Pancreas (tissue), 10 donors: ENCODE measurements around the gene C4orf51. TPM values are rescaled to one million over a fixed set of nuclear protein-coding genes. Genes with fewer than 3 reads are reported as not detected.

ENCODE experiments used
- ATAC-seq, 4 donors: fragments of 200-7000 bp; cut with Tn5 transposase; one replicate each; pipeline versions ENCODE4 v1.8.0 to v1.9.1; 2020; ENCODE audit warnings: mild to moderate bottlenecking in 4 of 4, moderate library complexity in 4 of 4
- DNase-seq, 6 donors: peaks; one replicate each; pipeline ENCODE4 v3.0.0-alpha.2; 2020
- FAIRE-seq: peaks from 2 replicates; lab custom pipeline; 2012; peaks lifted over from hg19 to GRCh38; lab: Jason Lieb, UNC
- H3K27ac ChIP-seq, 4 donors: fragments of 200-600 bp; sonication (generic); 1 replicate in 3 of 4; 2 replicates in 1 of 4; pipeline versions ENCODE4 v1.5.0 to v1.8.0; 2020
- H3K27me3 ChIP-seq, 4 donors: fragments of 200-600 bp; one replicate each; pipeline ENCODE4 v1.8.0; 2021
- H3K36me3 ChIP-seq, 3 donors: fragments of 200-600 bp; sonication (generic) in 1 of 3; one replicate each; pipeline versions ENCODE4 v1.5.0 to v1.8.0; 2020 to 2021
- H3K4me1 ChIP-seq, 3 donors: fragments of 200-600 bp; one replicate each; pipeline ENCODE4 v1.8.0; 2021
- H3K4me3 ChIP-seq, 4 donors: fragments of 200-600 bp; sonication (generic) in 2 of 4; one replicate each; pipeline versions ENCODE4 v1.5.0 to v1.8.0; 2020 to 2021
- H3K9me3 ChIP-seq, 4 donors: fragments of 200-600 bp; one replicate each; pipeline ENCODE4 v1.8.0; 2021
- CTCF ChIP-seq, 4 donors: fragments of 200-600 bp; sonication (generic) in 3 of 4; IDR thresholded peaks; one replicate each; pipeline versions ENCODE4 v1.5.0 to v1.8.0; 2021; ENCODE audit warnings: antibody characterized with exemption in 4 of 4
- WGBS, 2 donors: extraction: QIAGEN DNeasy Blood & Tissue Kit; methylation state at CpG; one replicate each; pipeline ENCODE4 v1.1.7; 2013; 5-methylcytosine and 5-hydroxymethylcytosine counted together
- intact Hi-C, 3 donors: fragments of 100-400 bp; cut with DNase I; formaldehyde crosslinking; loops; one replicate each; pipeline versions ENCODE4 v1.11.1 to v1.14.2; 2022
- polyA plus RNA-seq, 2 donors: library from polyadenylated mRNA; stranded (reverse); fragments of 200-250 nt; gene quantifications; one replicate each; pipeline ENCODE4 v1.2.3, GENCODE V29; 2013
- total RNA-seq, 6 donors: library from RNA; stranded (reverse); fragmentation: NEBNext Ultra II Directional in 4 of 6; extraction: Animal tissue kit (Norgen Biotek cat#: 25700) in 4 of 6; gene quantifications; one replicate each; pipeline versions ENCODE4 v1.2.1 to v1.2.4, GENCODE V29; 2021 to 2023
- donor health status: healthy with polysubstance abuse.
- donor health status: DM: no; HTN: no; CAD: no; lungs with moderate emphysema.
- donor health status: DM: no; HTN: no; CAD: no.
- donor health status: control.
- donor health status: control.
- donor health status: Bipolar disorder and iron deficiency.
- donor health status: DM: yes; HTN: yes; CAD: no.
- donor health status: DM: no; HTN: no; CAD: no.
- donor health status: DM: no; HTN: no; CAD: no.
- donor health status: DM: yes; HTN: yes; CAD: no.

The C4orf51 gene
- total and polyA plus RNA-seq, 8 donors: not detected

- FAIRE-seq (no peak), DNase-seq (no peak), ATAC-seq (no peak)
- Histone ChIP-seq H3K27me3 (no peaks in the 10 kb centered on the region), H3K36me3 (no peaks in the 10 kb centered on the region), H3K9me3 (no peaks in the 10 kb centered on the region), H3K27ac (no peak overlapping the region), H3K4me3 (no peak overlapping the region), H3K4me1 (no peaks in the 10 kb centered on the region)
- WGBS, 2 donors: 67 to 82% methylated on average over 3 of the region's 3 CpGs
- intact Hi-C loops: no loop called here
- TF ChIP-seq CTCF (IDR thresholded peaks at IDR 0.05): no peak
Measured at GRCh38 chr4:145716200-145716599, 36.3 kb downstream of the C4orf51 start.

- Histone ChIP-seq H3K4me3 (no peak overlapping the region), H3K9me3 (no peaks in the 10 kb centered on the region), H3K4me1 (no peaks in the 10 kb centered on the region), H3K36me3 (no peaks in the 10 kb centered on the region), H3K27ac (no peak overlapping the region), H3K27me3 (no peaks in the 10 kb centered on the region)
- 74 to 82% methylated on average over 1 of the region's 1 CpG for WGBS, 2 donors
- TF ChIP-seq CTCF (IDR thresholded peaks at IDR 0.05): no peak
- DNase-seq: no peak
- ATAC-seq: no peak
- no peak for FAIRE-seq
- intact Hi-C loops: no loop called here
Measured at GRCh38 chr4:145716661-145717200, 36.8 kb downstream of the C4orf51 start.

DNA sequence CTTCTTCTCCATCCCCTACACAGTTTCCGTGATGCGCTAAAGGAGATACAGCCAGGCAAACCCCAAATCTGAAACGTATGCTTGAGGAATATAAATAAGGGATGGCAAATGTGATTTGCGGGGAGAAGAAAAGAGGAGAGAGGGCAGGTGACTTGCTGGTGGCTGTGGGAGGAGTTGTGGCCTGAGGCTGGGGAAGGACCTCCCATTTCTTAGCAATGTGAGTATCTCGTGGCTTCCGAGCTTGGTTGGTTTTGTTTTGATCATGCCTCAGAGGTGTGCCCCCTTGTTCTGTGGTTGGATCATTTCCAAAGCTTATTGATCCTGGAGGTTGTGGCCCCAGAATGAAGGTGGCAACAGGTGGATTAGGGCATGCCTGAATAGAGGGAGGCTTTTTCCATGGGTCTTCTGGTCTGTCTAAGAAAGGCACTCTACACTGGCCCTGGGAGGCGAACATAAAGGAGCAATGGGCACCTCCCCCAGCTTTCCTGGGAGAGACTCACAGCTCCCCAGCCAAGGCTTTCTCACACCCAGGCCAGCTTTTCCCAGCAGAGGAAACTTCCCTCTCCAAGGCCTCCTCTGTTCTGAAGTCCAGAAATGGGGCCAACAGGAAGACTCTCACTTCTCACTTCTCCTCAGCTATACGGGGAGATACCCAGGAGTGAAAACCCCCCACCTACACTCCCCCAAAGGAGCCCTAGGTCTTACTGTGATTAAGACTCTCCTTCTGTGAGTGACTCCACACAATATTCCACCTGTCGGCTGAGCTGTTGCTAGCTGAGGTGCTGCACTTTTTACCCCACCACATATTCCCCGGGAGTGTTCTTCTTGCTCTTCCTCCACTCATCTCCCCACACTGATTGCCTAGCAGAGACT, 40.0 kb downstream of the C4orf51 start:
- ATAC-seq (peak in 1 of 4 donors; percentile 24), DNase-seq (no peak), FAIRE-seq (no peak)
- TF ChIP-seq CTCF (IDR thresholded peaks at IDR 0.05): no peak
- 86 to 88% methylated on average over 10 of the region's 10 CpGs for WGBS, 2 donors
- Histone ChIP-seq H3K4me1 (peaks cover 5 to 10% (median 9%) of the 10 kb centered on the region in 3 donors), H3K4me3 (no peak overlapping the region), H3K9me3 (no peaks in the 10 kb centered on the region), H3K27me3 (no peaks in the 10 kb centered on the region), H3K27ac (no peak overlapping the region), H3K36me3 (no peaks in the 10 kb centered on the region)
- intact Hi-C loops: no loop called here

- 89 to 97% methylated on average over 3 of the region's 3 CpGs for WGBS, 2 donors
- DNase-seq (no peak), FAIRE-seq (no peak), ATAC-seq (no peak)
- intact Hi-C loops: no loop called here
- H3K27ac ChIP-seq: no peak overlapping the region
- no peaks in the 10 kb centered on the region for H3K36me3 ChIP-seq
- no peaks in the 10 kb centered on the region for H3K27me3 ChIP-seq
- no peak for TF ChIP-seq CTCF (IDR thresholded peaks at IDR 0.05)
- H3K4me1 ChIP-seq: peaks cover 5 to 10% (median 9%) of the 10 kb centered on the region in 3 donors
- H3K9me3 ChIP-seq: no peaks in the 10 kb centered on the region
- H3K4me3 ChIP-seq: no peak overlapping the region
Measured at GRCh38 chr4:145720656-145721055, 40.7 kb downstream of the C4orf51 start.

- intact Hi-C loops: no loop called here
- Histone ChIP-seq H3K4me3 (no peak overlapping the region), H3K4me1 (peaks cover 5 to 10% (median 9%) of the 10 kb centered on the region in 3 donors), H3K9me3 (no peaks in the 10 kb centered on the region), H3K36me3 (no peaks in the 10 kb centered on the region), H3K27me3 (no peaks in the 10 kb centered on the region), H3K27ac (no peak overlapping the region)
- DNase-seq: no peak
- no peak for TF ChIP-seq CTCF (IDR thresholded peaks at IDR 0.05)
- 100% methylated on average over 1 of the region's 1 CpG for WGBS, 2 donors
- peak in 1 of 4 donors; percentile 19 for ATAC-seq
- FAIRE-seq: no peak
Measured at GRCh38 chr4:145722561-145722960, 42.6 kb downstream of the C4orf51 start.
